Measurements from ENCODE around the gene FAF1. TPM values are rescaled to one million over a fixed set of nuclear protein-coding genes. Genes with fewer than 3 reads are reported as not detected.

The FAF1 gene
- total RNA-seq, 2 experiments from 2014 or later = 43.5 to 44.0 TPM

DNA sequence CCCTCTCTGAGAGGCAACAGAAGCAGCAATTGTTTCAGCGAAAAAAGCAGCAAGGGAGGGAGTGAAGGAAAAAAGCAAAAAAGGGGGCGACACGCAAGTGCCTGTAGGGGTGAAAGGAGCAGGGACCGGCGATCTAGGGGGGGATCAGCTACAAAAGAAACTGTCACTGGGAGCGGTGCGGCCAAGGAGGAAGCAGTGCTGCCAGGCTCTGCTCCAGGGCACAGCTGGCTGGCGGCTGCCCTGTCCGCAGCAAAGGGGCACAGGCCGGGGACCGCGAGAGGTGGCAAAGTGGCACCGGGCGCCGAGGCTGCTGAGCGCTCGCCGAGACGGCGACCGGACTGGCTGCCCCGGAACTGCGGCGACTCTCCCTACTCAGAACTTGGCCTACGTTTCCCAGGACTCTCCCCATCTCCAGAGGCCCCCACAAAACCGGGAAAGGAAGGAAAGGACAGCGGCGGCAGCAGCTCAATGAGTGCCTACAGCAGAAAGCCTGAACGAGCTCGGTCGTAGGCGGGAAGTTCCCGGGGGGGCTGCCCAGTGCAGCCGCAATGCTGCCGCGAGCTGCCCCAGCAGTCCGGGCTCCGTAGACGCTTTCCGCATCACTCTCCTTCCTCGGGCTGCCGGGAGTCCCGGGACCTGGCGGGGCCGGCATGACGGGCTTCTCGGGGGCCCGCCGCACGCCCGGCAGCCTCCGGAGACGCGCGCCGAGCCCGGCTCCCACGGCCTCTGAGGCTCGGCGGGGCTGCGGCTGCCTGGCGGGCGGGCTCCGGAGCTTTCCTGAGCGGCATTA lies 8.9 kb upstream of the FAF1 start:
- H3K27ac ChIP-seq (ENCODE audit: low read depth in 1 of 2, low read length in 2 of 2) = peak overlapping the region; percentile 61 to 82
- no peaks in the 10 kb centered on the region for H3K9me3 ChIP-seq (ENCODE audit: control insufficient read depth in 1 of 2, insufficient read depth in 1 of 2, low read length in 2 of 2)
- intact Hi-C loops (cut with DNase I, micrococcal nuclease) = loop anchor here (1.0 to 10.0 kb wide), 7 partner anchors 8 to 1396 kb away; partner anchors contain the start of genes FAF1 (in 2 of the 2), CC2D1B (in 1 of the 2), KTI12 (in 1 of the 2) and RNF11 (in 1 of the 2)
- peaks cover 26% of the 10 kb centered on the region for H3K4me1 Mint-ChIP-seq (ENCODE audit: low read depth)
- peak overlapping the region; percentile 89 for H3K27ac Mint-ChIP-seq
- H3K9me3 Mint-ChIP-seq = no peaks in the 10 kb centered on the region
- CTCF ChIA-PET = interaction anchor here (1.1 to 4.8 kb wide), 5 partner anchors 9 to 39 kb away, joined by 4 to 23 read pairs (median 10); partner anchors contain the start of gene FAF1
- no peaks in the 10 kb centered on the region for H3K27me3 Mint-ChIP-seq
- peak overlapping the region; percentile 90 for H3K4me3 ChIP-seq (ENCODE audit: low read length)
- ATAC-seq (ENCODE audit: poor library complexity) (peak; percentile 5), DNase-seq (peak in 11 of 14 experiments; percentile 5 to 87 (median 20))
- H3K36me3 ChIP-seq (ENCODE audit: insufficient read depth, low read length) = no peaks in the 10 kb centered on the region
- peaks cover 19% of the 10 kb centered on the region for H3K4me1 ChIP-seq (ENCODE audit: insufficient read depth, low read length)
- H3K4me3 Mint-ChIP-seq = peak overlapping the region; percentile 100
- H3K36me3 Mint-ChIP-seq (ENCODE audit: low read depth) = peaks cover 20% of the 10 kb centered on the region
- no peak for TF ChIP-seq CTCF (IDR thresholded peaks at IDR 0.05)
- H3K27me3 ChIP-seq (ENCODE audit: control insufficient read depth in 1 of 2, insufficient read depth in 2 of 2, low read length in 2 of 2) = no peaks in the 10 kb centered on the region
- POLR2A ChIA-PET = interaction anchor here (0.8 to 4.0 kb wide), 9 partner anchors 9 to 910 kb away, joined by 3 to 108 read pairs (median 7); partner anchors contain the start of genes FAF1, NRDC and RNF11

- H3K4me3 ChIP-seq (ENCODE audit: low read length) = peak overlapping the region; percentile 90
- peaks cover 20% of the 10 kb centered on the region for H3K36me3 Mint-ChIP-seq (ENCODE audit: low read depth)
- ATAC-seq (ENCODE audit: poor library complexity) = peak; percentile 80
- H3K27ac ChIP-seq (ENCODE audit: low read depth in 1 of 2, low read length in 2 of 2) = peak overlapping the region; percentile 82 to 89
- CTCF ChIA-PET = interaction anchor here (0.6 to 4.8 kb wide), 6 partner anchors 9 to 911 kb away, joined by 3 to 23 read pairs (median 8); partner anchors contain the start of gene FAF1
- no peaks in the 10 kb centered on the region for H3K27me3 Mint-ChIP-seq
- DNase-seq = peak; percentile 59 to 94 (median 76)
- POLR2A ChIA-PET = interaction anchor here (0.6 to 4.0 kb wide), 7 partner anchors 8 to 268 kb away, joined by 3 to 108 read pairs (median 10); partner anchors contain the start of genes FAF1 and RNF11
- H3K9me3 ChIP-seq (ENCODE audit: control insufficient read depth in 1 of 2, insufficient read depth in 1 of 2, low read length in 2 of 2) = no peaks in the 10 kb centered on the region
- peaks cover 26% of the 10 kb centered on the region for H3K4me1 Mint-ChIP-seq (ENCODE audit: low read depth)
- no peaks in the 10 kb centered on the region for H3K9me3 Mint-ChIP-seq
- H3K4me1 ChIP-seq (ENCODE audit: insufficient read depth, low read length) = peaks cover 19% of the 10 kb centered on the region
- TF ChIP-seq CTCF (IDR thresholded peaks at IDR 0.05) = peak; percentile 39
- peak overlapping the region; percentile 100 for H3K4me3 Mint-ChIP-seq
- peak overlapping the region; percentile 89 for H3K27ac Mint-ChIP-seq
- no peaks in the 10 kb centered on the region for H3K27me3 ChIP-seq (ENCODE audit: control insufficient read depth in 1 of 2, insufficient read depth in 2 of 2, low read length in 2 of 2)
- no peaks in the 10 kb centered on the region for H3K36me3 ChIP-seq (ENCODE audit: insufficient read depth, low read length)
- intact Hi-C loops (cut with DNase I, micrococcal nuclease) = loop anchor here (1.0 to 10.0 kb wide), 7 partner anchors 8 to 1397 kb away; partner anchors contain the start of genes FAF1 (in 2 of the 2), CC2D1B (in 1 of the 2), KTI12 (in 1 of the 2) and RNF11 (in 1 of the 2)
These were observed 8.2 kb upstream of the FAF1 start for GRCh38 chr1:50968158-50968820.
